ENCODE measurements around the gene SRP9. TPM values are rescaled to one million over a fixed set of nuclear protein-coding genes. Genes with fewer than 3 reads are reported as not detected.

The SRP9 gene
- total and polyA plus RNA-seq, 10 of the 15 experiments (the other 5 are each of a cell fraction or from before 2014, with no cell fraction given), result 248 to 1,200 (median 514) TPM

- TF ChIP-seq ZZZ3 (IDR thresholded peaks at IDR 0.05; ENCODE audit: control insufficient read depth, insufficient read length, low read depth) (no peak), KAT2A (conservative IDR thresholded peaks at IDR 0.05; ENCODE audit: control insufficient read depth, low read depth, low read length) (no peak), CHD1 (IDR thresholded peaks at IDR 0.05; ENCODE audit: low read depth, low read length) (no peak), MEF2B (IDR thresholded peaks at IDR 0.05; ENCODE audit: partially characterized antibody, poor library complexity, severe bottlenecking) (no peak), PML (IDR thresholded peaks at IDR 0.05; ENCODE audit: low read length) (peak; percentile 72; the same call in 1 of the 2 replicates), NR2C1 (IDR thresholded peaks at IDR 0.05) (no peak), RELB (IDR thresholded peaks at IDR 0.05; ENCODE audit: low read depth) (peak; percentile 83), CREB1 (IDR thresholded peaks at IDR 0.05; ENCODE audit: low read depth) (peak; percentile 80), ZNF687 (IDR thresholded peaks at IDR 0.05) (no peak), EZH2 (IDR thresholded peaks at IDR 0.05; ENCODE audit: borderline replicate concordance, control insufficient read depth, low read depth, low read length) (no peak), SRF (IDR thresholded peaks at IDR 0.05; ENCODE audit: low read depth in 2 of 2, low read length in 2 of 2) (no peak), TBL1XR1 (IDR thresholded peaks at IDR 0.05; ENCODE audit: low read depth, low read length) (0 out of 2 replicates have a peak, but pooled peaks have one; percentile 3), ZNF217 (IDR thresholded peaks at IDR 0.05) (no peak), BACH1 (IDR thresholded peaks at IDR 0.05; ENCODE audit: borderline replicate concordance) (no peak), YY1 (IDR thresholded peaks at IDR 0.05; ENCODE audit: low read depth, low read length) (peak; percentile 96), NBN (IDR thresholded peaks at IDR 0.05) (0 out of 2 replicates have a peak, but pooled peaks have one; percentile 59), SPI1 (IDR thresholded peaks at IDR 0.05; ENCODE audit: borderline replicate concordance, insufficient read depth, low read depth, low read length) (no peak), KLF5 (IDR thresholded peaks at IDR 0.05; ENCODE audit: partially characterized antibody) (no peak), SMARCA5 (IDR thresholded peaks at IDR 0.05) (peak; percentile 85; the same call in 1 of the 2 replicates), MEF2A (IDR thresholded peaks at IDR 0.05; ENCODE audit: insufficient read depth, low read depth, low read length) (0 out of 2 replicates have a peak, but pooled peaks have one; percentile 48), MYB (IDR thresholded peaks at IDR 0.05; ENCODE audit: borderline replicate concordance, low read depth, low read length) (no peak), ATF2 (IDR thresholded peaks at IDR 0.05; ENCODE audit: low read length) (no peak), TAF1 (IDR thresholded peaks at IDR 0.05; ENCODE audit: borderline replicate concordance, low read depth, low read length) (peak; percentile 62; the same call in 1 of the 2 replicates), SREBF1 (IDR thresholded peaks at IDR 0.05; ENCODE audit: low read length) (no peak), ATF7 (IDR thresholded peaks at IDR 0.05; ENCODE audit: low read depth) (no peak; the same call in 1 of the 2 replicates)
These were observed at the start of gene SRP9 (continued) for GRCh38 chr1:225777583-225778336.
